Pulmonary artery endothelial cell (primary cell): ENCODE measurements around the gene UBAP1L. TPM values are rescaled to one million over a fixed set of nuclear protein-coding genes. Genes with fewer than 3 reads are reported as not detected.
A peak's percentile ranks its signal among the peaks of the same experiment; 100 is the strongest.

Experiments
- DNase-seq: peaks from one replicate; pipeline ENCODE4 v3.0.0-alpha.2; 2011; ENCODE audit warnings: low read depth, low spot score
- total RNA-seq: library from RNA; depleted of rRNA; stranded (reverse); fragments of >200 nt; gene quantifications from 2 replicates; pipeline ENCODE4 v1.2.3, GENCODE V29; 2014

Gene UBAP1L
- total RNA-seq, 1 donor from 2014 or later, result 0.40 TPM

DNA sequence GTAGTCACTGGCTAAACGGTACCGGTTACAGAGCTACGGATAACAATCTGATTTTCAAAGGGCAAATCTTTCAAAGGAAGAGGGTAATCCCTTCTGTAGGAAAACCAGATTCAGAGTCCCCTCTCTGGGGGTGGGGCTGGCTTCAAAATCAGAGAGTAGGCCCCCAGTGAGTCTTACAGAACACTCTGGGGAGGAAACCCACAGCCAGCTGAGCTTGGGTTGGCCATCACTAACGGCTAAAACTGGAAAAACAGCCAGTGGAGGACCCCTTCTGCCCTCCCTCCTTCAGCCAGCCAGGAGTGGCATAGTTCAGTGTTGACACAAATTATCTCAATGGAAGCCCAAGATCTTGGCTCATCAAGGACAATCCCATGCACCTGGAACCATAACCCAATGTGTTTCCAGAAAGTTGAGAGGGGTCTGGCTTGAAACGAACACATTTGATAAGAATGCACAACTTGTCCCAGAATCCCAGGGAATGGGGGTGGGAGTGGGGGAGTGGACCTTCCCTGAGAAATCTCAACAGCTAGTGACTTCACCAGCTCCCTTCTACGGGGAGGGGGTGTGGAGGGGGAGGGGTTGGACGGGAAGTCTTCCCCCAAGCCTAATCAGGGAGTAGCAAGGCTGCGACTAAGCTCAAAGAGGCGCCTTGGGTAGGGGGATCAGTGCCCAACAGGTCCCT is 48.2 kb downstream of the UBAP1L start:
- no peak for DNase-seq

DNA sequence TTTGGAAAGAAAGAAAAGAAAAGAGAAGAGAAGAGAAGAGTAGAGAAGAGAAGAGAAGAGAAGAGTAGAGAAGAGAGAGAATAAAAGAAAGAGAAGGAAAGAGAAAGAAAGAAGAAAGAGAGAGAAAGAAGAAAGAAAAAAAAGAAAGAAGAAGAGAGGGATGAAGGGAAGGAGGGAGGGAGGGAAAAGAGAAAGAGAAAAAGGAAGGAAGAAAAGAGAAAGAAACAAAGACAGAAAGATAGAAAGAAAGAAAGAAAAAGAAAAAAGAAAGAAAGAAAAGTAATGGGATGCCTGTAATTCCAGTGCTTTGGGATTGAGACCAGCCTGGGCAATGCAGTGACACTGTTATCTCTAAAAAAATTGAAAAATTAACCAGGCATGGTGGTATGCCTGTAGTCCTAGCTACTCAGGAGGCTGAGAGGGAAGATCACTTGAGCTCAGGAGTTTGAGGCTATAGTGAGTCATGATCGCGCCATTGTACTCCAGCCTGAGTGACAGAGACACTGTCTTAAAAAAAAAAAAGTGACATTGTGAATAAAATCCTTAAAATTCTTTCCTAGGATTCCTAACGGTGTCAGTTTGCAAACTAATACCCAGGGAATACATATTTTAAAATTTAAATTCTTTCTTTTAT is 48.9 kb downstream of the UBAP1L start:
- DNase-seq, result no peak

DNA sequence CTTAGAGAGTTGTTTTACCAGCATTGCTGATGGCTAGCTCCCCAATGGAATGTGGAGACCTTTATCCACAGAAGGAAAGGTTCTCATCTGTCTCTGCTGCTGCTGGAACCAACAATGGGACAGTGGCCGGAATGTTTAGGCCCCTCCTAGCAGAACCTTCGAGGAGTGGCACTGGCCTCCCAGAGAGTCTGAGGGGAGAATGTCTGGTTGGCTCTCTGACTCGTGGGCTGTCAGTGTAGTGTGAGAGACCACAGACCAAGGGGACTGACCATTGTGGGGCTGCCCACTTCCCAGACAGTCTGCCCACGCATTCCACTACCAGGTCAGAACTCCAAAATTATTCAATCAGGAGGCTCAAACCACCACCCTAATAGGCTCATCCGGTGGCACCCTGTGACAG is 52.3 kb downstream of the UBAP1L start:
- DNase-seq, result no peak

DNA sequence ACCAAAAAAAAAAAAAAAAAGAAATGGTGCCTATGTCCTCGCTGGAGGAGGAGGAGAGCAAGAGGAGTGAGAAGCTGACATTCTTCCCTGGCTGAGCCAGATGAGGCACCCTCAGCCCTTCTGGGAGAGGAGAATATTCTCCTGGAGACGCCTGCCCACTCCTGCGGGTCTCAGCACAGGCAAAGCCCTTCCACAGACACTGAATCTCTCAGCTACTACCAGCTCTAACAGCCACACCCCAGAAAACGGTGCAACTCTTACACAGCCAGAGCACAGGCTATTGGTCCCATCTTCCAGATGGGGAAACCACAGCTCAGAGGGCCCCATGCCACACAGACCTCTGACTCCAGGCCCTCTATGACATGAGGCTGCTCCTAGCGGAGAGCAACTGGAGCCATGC is 52.9 kb downstream of the UBAP1L start:
- DNase-seq, result no peak

DNA sequence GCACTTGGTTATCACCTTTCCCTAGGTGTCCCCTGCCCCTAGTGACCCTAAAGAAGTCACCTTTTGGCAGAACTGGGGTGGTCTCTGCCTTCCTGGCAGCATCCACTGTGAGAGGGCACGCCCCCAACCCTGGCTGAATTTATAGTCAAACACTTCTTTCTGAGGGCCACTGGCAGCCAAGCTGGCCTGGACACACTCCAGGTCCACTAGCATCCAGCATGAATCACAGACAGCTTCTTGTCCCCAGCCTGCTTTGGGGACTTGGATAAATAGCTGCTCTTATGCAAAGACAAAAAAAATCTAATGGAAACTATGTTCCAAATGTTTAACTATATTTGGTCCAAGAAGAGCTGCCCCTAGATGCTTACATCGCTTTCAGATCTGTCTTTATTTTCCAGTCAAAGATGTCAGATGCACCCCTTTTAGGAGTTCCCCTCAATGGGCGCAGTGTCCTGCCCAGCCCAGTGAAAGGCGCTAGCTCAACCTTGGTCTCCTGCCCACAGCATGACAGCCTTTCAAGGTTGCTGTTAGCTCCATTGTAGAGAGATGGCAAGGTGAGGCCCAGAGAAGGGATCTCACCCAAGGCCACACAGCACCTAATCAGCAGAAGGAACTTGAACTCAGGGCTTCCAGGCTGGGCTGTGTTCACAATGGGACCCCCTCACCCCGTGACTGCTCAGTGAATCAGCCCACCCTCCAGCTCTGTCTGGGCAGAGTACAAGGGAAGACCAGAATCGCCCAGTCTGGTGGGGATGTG is 54.2 kb downstream of the UBAP1L start:
- no peak for DNase-seq

DNA sequence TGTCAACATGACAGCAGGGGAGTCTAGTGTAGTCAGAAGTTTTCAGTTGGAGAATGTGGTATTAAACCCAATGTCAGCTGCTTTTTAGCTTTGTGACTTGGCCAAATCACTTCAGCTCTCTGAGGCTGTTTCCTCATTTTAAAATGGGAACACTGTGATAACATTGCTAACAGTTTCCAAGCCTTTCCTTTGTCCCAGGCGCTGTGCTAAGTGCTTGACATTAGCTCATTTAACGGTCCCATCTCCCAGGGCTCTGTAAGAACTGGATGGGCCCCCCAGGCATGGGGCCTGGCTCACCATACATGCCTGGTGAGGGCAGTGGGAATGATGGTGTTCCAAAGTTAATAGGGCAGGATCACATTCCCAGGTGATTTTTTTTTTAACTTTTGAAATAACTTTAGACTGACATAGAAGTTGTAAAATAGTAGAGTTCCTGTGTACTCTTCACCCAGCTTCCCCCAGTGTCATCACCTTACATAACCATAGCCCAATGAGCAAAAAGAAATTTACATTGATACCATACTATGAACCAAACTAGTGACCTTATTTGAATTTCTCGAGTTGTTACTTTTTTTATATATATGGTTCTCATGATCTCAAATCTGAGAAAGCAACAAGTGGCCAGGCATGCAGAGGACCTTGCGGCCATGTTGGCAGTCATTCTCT is 54.9 kb downstream of the UBAP1L start:
- DNase-seq, result no peak

DNA sequence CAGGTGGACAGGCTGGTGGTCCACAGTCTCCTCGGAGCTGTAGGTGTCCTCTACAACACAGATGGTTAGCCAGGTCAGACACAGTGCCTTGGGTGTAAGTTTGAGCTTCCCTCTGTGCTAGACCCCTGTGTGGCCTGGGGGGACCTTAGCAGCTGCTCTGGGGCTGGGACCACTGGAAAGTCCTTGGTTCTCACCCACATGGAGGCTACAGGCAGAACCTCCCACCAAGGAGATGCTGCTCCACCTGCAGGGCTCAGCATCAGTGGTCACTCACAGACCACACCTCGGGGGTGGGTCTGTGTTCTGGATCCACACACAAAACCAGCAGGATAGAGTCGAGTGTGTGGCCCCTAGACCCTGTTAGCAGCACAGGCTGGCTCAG is 55.6 kb downstream of the UBAP1L start:
- DNase-seq, result no peak

DNA sequence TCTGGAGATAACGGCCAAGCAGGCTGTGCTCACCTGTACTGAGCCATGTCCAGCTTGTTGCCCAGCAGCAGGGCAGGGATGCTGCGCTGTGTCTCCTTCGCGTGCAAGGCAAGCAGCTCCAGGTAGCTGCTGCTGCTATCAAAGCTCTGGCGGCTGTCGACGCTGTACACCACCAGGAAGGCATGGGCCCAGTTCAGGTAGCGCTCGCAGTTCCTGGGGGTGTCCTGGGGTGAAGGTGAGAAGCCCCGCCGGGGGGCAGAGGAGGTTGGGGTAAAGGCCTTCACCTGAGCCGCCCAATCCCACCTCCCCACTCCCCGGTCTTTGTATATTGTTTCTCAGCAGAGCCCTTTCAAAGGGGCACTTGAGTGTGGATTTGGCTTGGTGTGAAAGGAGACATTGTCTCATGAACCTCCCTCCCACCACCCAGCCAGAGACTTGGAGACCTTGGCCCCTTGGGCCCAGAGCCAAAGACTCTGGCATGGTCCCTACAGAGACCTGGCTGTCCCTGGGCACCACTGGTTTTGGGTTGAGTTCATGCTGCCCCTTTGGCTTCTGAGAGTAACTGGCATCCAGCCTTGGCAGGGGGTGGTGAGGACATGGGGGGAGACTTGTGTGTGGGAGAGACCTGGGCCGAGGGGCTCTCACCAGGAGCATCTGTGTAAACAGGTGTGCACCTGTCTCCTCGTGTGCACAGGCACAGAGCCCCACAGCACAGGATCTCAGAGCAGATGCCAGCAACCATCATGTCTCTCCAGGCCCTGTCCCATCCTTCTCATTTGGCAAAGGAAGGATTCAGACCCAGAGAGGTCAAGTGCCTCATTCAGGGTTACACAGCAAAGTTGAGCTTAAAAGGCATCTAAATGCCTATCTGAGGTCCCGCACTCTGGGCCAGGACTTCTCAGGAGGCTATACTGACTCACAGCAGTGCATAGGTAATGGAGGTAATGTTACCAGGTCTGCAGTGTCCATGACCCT is 56.3 kb downstream of the UBAP1L start:
- DNase-seq, result no peak

DNA sequence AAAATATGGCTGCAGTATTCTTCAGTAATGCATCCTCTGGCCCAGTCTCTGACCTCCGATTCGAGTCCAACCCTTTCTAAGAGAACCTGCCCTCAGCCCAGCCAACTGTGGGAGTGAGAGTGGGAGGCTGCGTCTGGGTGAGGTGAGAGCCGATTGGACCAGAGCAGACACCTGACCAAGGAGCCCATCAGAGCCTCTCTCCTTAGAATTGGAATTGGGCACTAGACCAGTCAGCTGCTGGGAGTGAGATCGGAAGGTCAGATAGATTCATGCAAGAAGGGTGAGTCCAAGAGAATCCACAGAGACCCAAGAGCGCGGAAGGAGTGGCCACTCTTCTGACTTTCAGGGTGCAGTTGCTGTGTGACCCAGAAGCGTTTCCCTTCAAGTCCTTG is 57.5 kb downstream of the UBAP1L start:
- no peak for DNase-seq

DNA sequence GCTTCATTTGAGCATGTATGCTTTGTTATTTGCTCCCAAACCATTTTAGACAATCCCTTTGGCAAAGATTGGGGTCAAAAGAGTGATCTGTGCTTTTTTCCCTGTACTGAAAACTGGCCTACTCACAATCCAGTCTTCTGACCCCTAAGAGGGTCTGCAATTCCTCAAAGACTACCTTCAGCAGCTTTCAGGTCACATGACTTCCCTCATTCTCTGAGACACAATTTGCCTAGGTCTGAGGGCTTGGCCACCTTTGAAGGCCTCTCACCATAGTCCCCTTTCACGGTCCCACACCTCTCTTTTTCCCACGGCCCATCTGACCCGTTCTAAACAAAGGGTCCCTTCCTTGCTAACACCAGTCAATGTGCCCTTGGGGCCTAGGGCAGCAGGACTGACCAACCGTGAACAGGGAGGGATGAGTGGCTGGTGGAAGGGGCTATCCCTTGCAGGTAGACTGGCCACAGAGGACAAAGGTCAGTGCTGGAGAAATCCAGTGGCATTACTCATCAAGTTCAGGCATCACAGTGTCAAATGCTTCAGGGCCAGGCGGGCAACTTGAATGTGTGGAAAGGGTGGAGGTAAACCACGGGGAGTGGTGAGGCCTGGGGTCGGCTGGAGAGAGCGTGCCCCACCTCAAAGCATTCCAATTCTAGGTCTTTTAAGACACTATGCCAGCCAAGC is 58.0 kb downstream of the UBAP1L start:
- no peak for DNase-seq

DNA sequence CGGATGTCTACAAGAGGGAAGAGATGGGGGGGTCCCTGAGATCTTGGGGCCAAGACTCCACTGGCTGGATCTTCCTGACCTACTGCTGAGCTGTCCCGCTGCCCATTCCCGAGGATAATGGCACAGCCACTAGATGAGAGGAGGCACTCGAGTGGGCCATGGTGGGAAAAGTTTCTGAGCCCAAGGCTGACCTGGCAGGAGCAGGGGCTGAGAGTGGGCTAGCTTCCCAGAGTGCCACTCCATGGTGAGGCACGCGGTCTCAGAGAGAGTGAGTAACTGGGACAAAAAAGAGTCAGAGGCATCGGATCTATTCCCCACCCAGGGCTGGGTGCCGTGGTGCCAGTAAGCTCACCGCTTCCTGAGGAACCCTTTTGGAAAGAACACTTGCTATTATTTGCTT is 58.9 kb downstream of the UBAP1L start:
- no peak for DNase-seq

DNA sequence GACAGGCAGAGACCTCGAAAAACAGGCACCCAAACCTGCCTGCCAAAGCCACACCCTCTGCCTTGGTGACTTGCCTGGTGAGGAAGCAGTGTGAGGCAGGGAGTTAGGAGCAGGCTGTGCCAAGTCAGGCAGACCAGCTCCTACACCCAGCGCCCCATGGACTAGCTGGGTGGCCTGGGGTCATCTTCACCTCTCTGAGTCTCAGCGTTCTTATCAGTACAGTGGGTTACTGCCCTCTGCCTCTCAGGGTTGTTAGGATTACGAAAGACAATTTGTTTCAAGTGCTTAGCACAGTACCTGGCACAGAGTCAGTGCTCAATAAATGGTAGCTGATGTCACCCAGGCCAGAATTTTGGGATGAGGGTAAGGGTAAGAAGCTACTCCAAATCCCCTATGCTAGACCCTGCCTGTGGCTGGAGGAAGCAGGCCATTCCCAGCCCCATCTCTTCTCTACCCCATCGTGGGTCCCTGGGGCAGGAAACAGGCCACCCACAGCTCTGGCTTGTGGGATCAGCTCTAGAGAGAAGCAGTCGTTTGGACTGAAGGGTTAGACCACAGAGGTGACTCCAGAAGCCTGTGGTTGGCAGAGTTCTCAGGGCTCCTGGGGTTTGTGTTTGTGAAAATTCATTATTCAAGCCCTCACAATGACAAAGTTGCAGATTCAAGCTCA is 59.7 kb downstream of the UBAP1L start:
- DNase-seq, result no peak

DNA sequence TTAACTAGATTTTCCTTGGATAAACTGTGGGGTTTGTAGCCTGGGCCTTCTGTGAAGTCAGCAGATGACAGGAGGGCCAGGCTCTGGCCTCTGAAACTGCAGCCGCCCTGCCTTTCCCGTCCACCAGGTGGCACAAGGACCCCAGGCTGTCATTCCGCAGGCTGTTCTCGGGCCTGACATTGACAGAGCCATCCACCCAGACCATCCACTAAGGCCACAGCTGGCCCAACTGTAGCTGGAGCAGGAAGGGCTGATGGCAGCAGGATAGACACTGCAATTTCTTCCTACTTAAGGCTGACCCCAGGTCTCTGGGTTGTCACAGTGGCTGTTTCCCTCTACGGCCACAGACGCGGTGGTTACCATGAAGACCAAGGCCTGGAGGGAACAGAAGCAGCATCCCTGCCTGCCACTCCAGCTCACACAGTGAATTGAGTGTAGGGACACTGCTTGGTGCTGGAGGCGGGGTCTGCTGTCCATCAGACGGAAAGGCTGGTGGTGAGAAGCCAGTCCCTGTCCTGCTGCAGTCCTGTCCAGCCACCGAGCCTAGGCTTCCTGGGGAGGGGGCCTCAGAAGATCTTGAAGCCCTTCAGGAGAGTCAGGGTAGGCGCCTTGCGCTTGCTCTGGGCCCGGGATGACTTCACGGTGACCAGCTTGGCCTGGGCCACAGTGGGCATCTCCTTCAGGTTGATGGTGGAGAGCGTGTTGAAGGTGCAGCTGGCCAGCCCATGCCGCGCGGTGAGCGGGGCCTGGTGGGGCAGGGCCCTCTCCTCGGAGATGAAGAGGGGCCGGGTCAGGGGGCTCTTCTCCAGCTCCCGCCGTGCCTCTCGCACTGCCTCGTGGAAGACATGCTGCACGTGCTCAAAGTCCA is 60.4 kb downstream of the UBAP1L start:
- DNase-seq, result no peak

DNA sequence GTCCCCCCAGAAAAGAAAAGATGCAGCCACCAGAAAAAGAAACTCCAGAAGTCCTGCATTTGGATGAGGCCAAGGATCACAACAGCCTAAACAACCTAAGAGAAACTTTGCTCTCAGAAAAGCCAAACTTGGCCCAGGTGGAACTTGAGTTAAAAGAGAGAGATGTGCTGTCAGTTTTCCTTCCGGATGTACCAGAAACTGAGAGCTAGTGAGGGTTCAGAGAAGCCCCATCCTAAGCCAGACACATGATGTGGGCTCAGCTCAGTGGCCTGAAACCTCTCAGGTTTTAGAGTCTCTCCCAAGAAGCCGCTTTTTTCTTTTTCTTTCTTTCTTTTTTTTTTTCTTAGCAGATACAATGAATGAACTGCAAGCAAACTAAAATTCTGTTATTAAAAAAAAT is 62.0 kb downstream of the UBAP1L start:
- DNase-seq, result no peak

DNA sequence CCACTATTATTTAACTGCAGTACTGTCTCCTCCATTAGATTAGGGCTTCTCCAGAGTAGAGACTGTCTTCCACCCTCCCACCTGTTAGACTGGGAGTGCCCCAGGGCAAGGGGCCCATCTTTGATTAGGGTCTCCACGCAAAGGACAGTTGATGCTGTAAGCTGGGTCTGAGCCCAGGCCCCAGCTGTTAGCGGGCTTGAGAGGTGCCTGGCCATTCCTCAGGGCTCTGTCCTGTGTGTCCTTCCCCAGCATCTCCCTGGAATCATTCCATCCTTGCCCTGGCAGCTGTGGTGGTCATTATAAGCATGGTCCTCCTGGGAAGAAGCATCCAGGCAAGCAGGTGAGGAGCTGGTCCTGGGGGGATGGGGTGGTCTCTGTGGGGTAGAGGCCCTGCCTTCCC is 63.7 kb downstream of the UBAP1L start:
- DNase-seq, result no peak

DNA sequence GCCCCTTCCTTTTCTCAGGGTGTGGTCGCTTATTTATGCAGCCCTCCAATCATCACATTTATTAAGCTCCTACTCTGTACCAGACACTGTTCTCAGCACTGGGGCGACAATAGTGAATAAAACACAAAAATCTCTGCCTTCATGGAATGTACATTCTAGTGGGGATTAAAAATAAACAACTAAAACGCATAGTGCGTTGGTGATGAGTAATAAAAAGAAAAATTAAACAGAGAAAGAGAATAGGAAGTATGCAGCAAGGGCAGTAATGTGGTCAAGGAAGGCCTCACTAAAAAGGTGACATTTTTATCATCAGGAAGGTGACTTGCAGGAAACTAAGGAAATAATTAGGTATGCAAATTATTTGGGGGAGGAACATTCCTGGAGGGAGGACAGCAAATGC is 64.7 kb downstream of the UBAP1L start:
- DNase-seq, result no peak

DNA sequence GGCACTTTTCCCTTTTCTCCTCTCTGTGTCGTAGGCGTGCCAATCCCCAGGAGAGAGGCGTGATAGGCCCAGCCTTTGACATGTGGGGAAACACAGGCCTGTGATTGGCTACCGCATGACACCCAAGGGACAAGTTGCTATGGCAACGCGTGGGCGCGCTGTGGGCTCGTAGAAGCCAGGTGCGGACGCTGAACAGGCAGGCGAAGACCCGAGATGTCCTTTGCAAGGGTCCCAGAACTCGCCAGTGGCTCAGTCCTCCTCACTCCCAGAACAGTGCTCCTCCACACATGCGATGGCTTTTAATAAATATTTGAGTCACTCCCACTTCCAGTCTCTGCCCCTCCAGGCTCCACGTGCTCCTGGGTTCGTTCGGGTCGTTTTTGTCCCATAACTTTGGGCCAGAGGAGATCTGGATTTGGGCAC is 65.6 kb downstream of the UBAP1L start:
- peak; percentile 77 for DNase-seq

DNA sequence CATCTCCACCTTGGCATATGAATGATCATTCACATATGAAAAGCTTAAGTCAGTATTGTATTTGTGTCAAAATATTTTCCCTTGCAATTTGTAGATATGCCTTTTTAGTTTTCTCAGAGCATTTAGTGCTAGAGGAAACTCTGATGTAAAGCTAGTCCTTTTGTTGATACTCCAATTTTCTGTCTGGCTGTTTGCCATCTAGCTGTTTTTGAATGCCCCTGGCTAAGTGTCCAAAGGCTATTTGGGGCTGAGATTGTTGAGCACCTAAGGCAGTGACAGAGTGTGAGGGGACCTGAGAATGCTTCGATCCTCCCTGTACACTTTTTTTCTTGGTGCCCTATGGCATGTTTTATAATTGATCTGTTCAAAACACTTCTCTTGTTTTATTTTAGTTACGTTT is 66.8 kb downstream of the UBAP1L start:
- DNase-seq, result no peak
